Activated CD4-positive, alpha-beta T cell treated with anti-CD3 and anti-CD28 coated beads, Interleukin-2, amount 10 ng/mL, durations not matched to agents 7 days and 5 days (primary cell): ENCODE measurements around the gene NKAIN1. TPM values are rescaled to one million over a fixed set of nuclear protein-coding genes. Genes with fewer than 3 reads are reported as not detected.
"Not testable (repeated sequence)": the region's sequence is repeated elsewhere in the genome, so short reads cannot be mapped to it uniquely, and the experiment has no call there.

ENCODE experiments used
- CTCF ChIA-PET: fragments of 350-600 bp; sonication (Branson Sonifier 250); formaldehyde crosslinking; loops from one replicate; lab custom pipeline; 2021; ENCODE audit warnings: antibody characterized with exemption; lab: Charles Lee
- POLR2A ChIA-PET: fragments of 350-600 bp; sonication (Branson Sonifier 250); formaldehyde crosslinking; loops from one replicate; lab custom pipeline; 2021; ENCODE audit warnings: antibody characterized with exemption; lab: Charles Lee
- DNase-seq: peaks from one replicate; pipeline ENCODE4 v3.0.0-alpha.2; 2020
- H3K27ac Mint-ChIP-seq: one replicate; pipeline ENCODE4 v1.8.0; 2021; ENCODE audit warnings: mild to moderate bottlenecking, moderate library complexity, mixed read lengths
- H3K27me3 Mint-ChIP-seq: one replicate; pipeline ENCODE4 v1.8.0; 2021; ENCODE audit warnings: mixed read lengths
- H3K36me3 Mint-ChIP-seq: one replicate; pipeline ENCODE4 v1.8.0; 2021; ENCODE audit warnings: low read depth, mixed read lengths
- H3K4me1 Mint-ChIP-seq: one replicate; pipeline ENCODE4 v1.8.0; 2021; ENCODE audit warnings: mixed read lengths
- H3K4me3 Mint-ChIP-seq: one replicate; pipeline ENCODE4 v1.8.0; 2021; ENCODE audit warnings: mild to moderate bottlenecking, moderate library complexity, mixed read lengths
- H3K9me3 Mint-ChIP-seq: one replicate; pipeline ENCODE4 v1.8.0; 2021; ENCODE audit warnings: mixed read lengths
- total RNA-seq, 2 experiments: library from RNA; stranded (reverse); gene quantifications; one replicate each; pipeline ENCODE4 v1.2.3, GENCODE V29; 2021

The NKAIN1 gene
- total RNA-seq, 2 experiments from 2014 or later = 0.27 to 0.42 TPM

- no peaks in the 10 kb centered on the region for H3K36me3 Mint-ChIP-seq
- peaks cover 13% of the 10 kb centered on the region for H3K4me1 Mint-ChIP-seq
- CTCF ChIA-PET = interaction anchor here (1.0 to 2.2 kb wide), 3 partner anchors 9 to 365 kb away, joined by 3 to 5 read pairs (median 4); no protein-coding TSS in a partner anchor
- POLR2A ChIA-PET = no interaction called here
- H3K4me3 Mint-ChIP-seq = no peak overlapping the region
- peaks cover 16% of the 10 kb centered on the region for H3K27me3 Mint-ChIP-seq
- peak; percentile 57 for DNase-seq
- H3K27ac Mint-ChIP-seq = no peak overlapping the region
- H3K9me3 Mint-ChIP-seq = no peaks in the 10 kb centered on the region
These were observed 55.6 kb downstream of the NKAIN1 start for GRCh38 chr1:31183927-31184554.

- DNase-seq = no peak
- ChIA-PET CTCF (interaction anchor here (1.0 to 2.2 kb wide), 3 partner anchors 18 to 366 kb away, joined by 3 to 5 read pairs (median 4); no protein-coding TSS in a partner anchor), POLR2A (no interaction called here)
- Mint-ChIP-seq H3K27ac (no peak overlapping the region), H3K4me1 (peaks cover 13% of the 10 kb centered on the region), H3K9me3 (no peaks in the 10 kb centered on the region), H3K4me3 (no peak overlapping the region), H3K36me3 (no peaks in the 10 kb centered on the region), H3K27me3 (peaks cover 16% of the 10 kb centered on the region)
These were observed 56.6 kb downstream of the NKAIN1 start for GRCh38 chr1:31183126-31183525.

DNA sequence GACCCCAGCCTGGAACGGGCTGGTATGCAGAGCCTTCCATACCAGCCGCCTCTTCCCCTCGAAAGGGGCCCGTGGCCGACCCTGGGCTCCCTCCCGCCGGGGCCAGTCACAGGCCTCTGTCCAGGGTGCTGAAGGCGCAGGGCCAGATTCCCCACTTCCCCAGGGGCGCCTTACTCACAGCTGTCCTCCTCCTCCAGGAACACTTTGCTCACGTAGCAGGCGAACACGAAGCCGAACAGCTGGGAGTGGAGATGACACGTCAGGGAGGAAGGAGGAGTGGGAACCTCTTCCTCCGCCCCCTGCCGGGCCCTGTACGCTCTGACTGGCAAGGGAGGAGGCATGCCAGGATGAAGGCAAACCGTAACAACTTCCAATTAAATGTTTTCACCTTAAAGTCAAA, 57.3 kb downstream of the NKAIN1 start:
- no peaks in the 10 kb centered on the region for H3K36me3 Mint-ChIP-seq
- no peak overlapping the region for H3K4me3 Mint-ChIP-seq
- CTCF ChIA-PET = interaction anchor here (1.0 to 2.4 kb wide), 8 partner anchors 9 to 240 kb away, joined by 3 to 17 read pairs (median 4); no protein-coding TSS in a partner anchor
- H3K27ac Mint-ChIP-seq = no peak overlapping the region
- H3K4me1 Mint-ChIP-seq = peaks cover 13% of the 10 kb centered on the region
- DNase-seq = peak; percentile 61
- peaks cover 2% of the 10 kb centered on the region for H3K9me3 Mint-ChIP-seq
- peaks cover 16% of the 10 kb centered on the region for H3K27me3 Mint-ChIP-seq
- POLR2A ChIA-PET = no interaction called here

GRCh38 chr1:31181515-31182343, 58.0 kb downstream of the NKAIN1 start:
- Mint-ChIP-seq H3K27me3 (peaks cover 16% of the 10 kb centered on the region), H3K4me1 (peaks cover 13% of the 10 kb centered on the region), H3K36me3 (no peaks in the 10 kb centered on the region), H3K27ac (no peak overlapping the region), H3K9me3 (peaks cover 2% of the 10 kb centered on the region), H3K4me3 (no peak overlapping the region)
- ChIA-PET POLR2A (no interaction called here), CTCF (interaction anchor here (0.6 to 2.4 kb wide), 14 partner anchors 9 to 340 kb away, joined by 3 to 17 read pairs (median 4); no protein-coding TSS in a partner anchor)
- peak; percentile 44 for DNase-seq

DNA sequence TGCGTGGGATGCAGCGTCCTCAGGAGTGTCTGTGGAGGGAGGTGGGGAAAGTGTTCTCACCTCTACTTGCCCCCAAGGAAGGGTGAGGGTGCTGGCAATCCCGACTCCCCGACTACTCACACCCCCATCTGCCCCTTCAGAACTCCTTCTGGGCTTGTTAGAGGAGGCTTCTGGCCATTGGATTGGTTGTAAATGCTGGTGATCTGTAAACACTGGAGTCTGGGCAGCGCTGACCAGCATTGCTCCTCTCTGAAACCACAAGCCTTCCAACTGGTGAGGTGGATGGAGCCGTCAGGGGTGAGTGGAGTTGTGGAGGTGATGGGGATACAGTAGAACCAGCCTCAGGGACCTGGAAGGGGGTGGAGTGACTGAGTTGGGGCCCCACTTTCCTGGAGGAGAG, 59.3 kb downstream of the NKAIN1 start:
- peaks cover 15% of the 10 kb centered on the region for H3K27me3 Mint-ChIP-seq
- no peak for DNase-seq
- peaks cover 13% of the 10 kb centered on the region for H3K4me1 Mint-ChIP-seq
- H3K9me3 Mint-ChIP-seq = peaks cover 2% of the 10 kb centered on the region
- no peaks in the 10 kb centered on the region for H3K36me3 Mint-ChIP-seq
- H3K27ac Mint-ChIP-seq = no peak overlapping the region
- CTCF ChIA-PET = interaction anchor here (0.9 to 2.4 kb wide), 6 partner anchors 10 to 242 kb away, joined by 3 to 17 read pairs (median 6); no protein-coding TSS in a partner anchor
- no peak overlapping the region for H3K4me3 Mint-ChIP-seq
- POLR2A ChIA-PET = no interaction called here

DNA sequence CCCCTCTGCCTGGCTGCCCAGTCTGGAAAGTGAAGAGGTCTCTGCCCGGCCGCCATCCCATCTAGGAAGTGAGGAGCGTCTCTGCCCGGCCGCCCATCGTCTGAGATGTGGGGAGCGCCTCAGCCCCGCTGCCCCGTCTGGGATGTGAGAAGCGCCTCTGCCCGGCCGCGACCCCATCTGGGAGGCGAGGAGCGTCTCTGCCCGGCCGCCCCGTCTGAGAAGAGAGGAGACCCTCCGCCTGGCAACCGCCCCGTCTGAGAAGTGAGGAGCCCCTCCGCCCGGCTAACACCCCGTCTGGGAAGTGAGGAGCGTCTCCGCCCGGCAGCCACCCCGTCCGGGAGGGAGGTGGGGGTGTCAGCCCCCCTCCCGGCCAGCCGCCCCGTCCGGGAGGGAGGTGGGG, 63.4 kb downstream of the NKAIN1 start:
- H3K27me3 Mint-ChIP-seq, H3K4me1 Mint-ChIP-seq, H3K36me3 Mint-ChIP-seq, POLR2A ChIA-PET, CTCF ChIA-PET, H3K27ac Mint-ChIP-seq, DNase-seq, H3K4me3 Mint-ChIP-seq, H3K9me3 Mint-ChIP-seq: not testable (repeated sequence)

- Mint-ChIP-seq H3K27ac (peak overlapping the region; percentile 66), H3K4me3 (no peak overlapping the region), H3K36me3 (no peaks in the 10 kb centered on the region), H3K4me1 (peaks cover 8% of the 10 kb centered on the region), H3K27me3 (no peaks in the 10 kb centered on the region), H3K9me3 (peaks cover 3% of the 10 kb centered on the region)
- POLR2A ChIA-PET = no interaction called here
- CTCF ChIA-PET = interaction anchor here (1.4 to 2.6 kb wide), 2 partner anchors 8 to 11 kb away, joined by 4 to 9 read pairs; no protein-coding TSS in a partner anchor
- DNase-seq = no peak
These were observed 69.3 kb downstream of the NKAIN1 start for GRCh38 chr1:31170486-31170735.

- no peaks in the 10 kb centered on the region for H3K36me3 Mint-ChIP-seq
- no peak overlapping the region for H3K27ac Mint-ChIP-seq
- peaks cover 18% of the 10 kb centered on the region for H3K4me1 Mint-ChIP-seq
- no peak for DNase-seq
- no peaks in the 10 kb centered on the region for H3K9me3 Mint-ChIP-seq
- H3K27me3 Mint-ChIP-seq = peaks cover 2% of the 10 kb centered on the region
- ChIA-PET CTCF (interaction anchor here (0.6 to 2.5 kb wide), 6 partner anchors 12 to 378 kb away, joined by 3 to 9 read pairs (median 3); no protein-coding TSS in a partner anchor), POLR2A (no interaction called here)
- no peak overlapping the region for H3K4me3 Mint-ChIP-seq
These were observed 73.2 kb downstream of the NKAIN1 start for GRCh38 chr1:31166462-31166861.

DNA sequence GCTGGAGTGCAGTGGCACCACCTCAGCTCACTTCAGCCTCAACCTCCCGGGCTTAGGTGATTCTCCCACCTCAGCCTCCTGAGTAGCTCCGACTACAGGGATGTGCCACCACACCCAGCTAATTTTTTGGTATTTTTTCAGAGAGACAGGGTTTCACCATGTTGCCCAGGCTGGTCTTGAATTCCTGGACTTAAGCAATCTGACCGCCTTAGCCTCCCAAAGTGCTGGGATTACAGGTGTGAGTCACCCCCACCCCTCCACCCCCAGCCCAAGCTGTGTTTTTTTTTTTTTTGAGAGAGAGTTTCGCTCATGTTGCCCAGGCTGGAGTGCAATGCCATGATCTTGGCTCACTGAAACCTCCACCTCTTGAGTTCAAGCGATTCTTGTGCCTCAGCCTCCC, 75.4 kb downstream of the NKAIN1 start:
- CTCF ChIA-PET = interaction anchor here (0.6 to 0.9 kb wide), 2 partner anchors 17 to 379 kb away, joined by 3 to 4 read pairs; no protein-coding TSS in a partner anchor

DNA sequence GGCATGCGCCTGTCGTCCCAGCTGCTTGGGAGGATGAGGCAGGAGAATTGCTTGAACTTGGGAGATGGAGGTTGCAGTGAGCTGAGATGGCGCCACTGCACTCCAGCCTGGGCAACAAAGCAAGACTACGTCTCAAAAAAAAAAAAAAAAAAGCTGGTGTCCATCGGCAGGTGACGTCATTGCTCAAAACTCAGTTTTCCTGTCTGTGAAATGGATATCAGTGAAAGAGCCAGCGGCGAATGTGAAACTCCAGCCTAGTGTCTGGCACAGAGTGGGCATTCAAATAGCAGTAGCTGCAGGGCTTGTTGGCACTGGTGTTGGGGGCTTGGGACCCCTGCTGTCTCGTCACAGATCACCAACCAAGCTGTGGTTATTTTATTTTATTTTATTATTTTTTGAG, 75.8 kb downstream of the NKAIN1 start:
- POLR2A ChIA-PET = no interaction called here
- CTCF ChIA-PET = interaction anchor here (0.6 to 0.9 kb wide), 2 partner anchors 17 to 380 kb away, joined by 3 to 4 read pairs; no protein-coding TSS in a partner anchor
- H3K4me3 Mint-ChIP-seq = no peak overlapping the region

More for the DNA sequence above, 75.4 kb downstream of the NKAIN1 start:
- H3K27me3 Mint-ChIP-seq = peaks cover 2% of the 10 kb centered on the region
- no peak overlapping the region for H3K27ac Mint-ChIP-seq
- no peak for DNase-seq
- H3K4me1 Mint-ChIP-seq = peaks cover 13% of the 10 kb centered on the region
- H3K36me3 Mint-ChIP-seq = no peaks in the 10 kb centered on the region
- POLR2A ChIA-PET = no interaction called here
- H3K4me3 Mint-ChIP-seq = no peak overlapping the region
- H3K9me3 Mint-ChIP-seq = no peaks in the 10 kb centered on the region

DNA sequence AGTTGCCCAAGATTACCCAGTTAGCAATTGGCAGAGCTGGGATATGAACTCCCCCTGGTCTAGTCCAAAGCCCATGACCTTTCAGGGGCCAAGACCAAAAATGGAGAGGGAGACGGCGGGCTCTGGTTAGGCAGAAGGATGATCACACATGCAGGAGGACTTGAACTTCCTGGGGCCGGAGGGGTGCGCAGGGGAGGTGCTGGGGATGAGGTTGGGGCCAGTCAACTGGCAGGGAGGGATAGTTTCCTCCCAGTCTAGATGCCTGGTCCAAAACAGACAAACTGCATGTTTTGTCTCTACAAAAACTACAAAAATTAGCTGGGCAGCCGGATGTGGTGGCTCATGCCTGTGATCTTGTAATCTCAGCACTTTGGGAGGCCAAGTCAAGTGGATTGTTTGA, 78.1 kb downstream of the NKAIN1 start:
- Mint-ChIP-seq H3K4me1 (peaks cover 13% of the 10 kb centered on the region), H3K36me3 (no peaks in the 10 kb centered on the region), H3K4me3 (no peak overlapping the region), H3K9me3 (no peaks in the 10 kb centered on the region), H3K27me3 (peaks cover 2% of the 10 kb centered on the region), H3K27ac (peak overlapping the region; percentile 72)
- ChIA-PET CTCF (interaction anchor here (0.7 to 1.9 kb wide), 5 partner anchors 9 to 43 kb away, joined by 3 to 6 read pairs (median 3); no protein-coding TSS in a partner anchor), POLR2A (no interaction called here)
- no peak for DNase-seq

More for the DNA sequence above, 75.8 kb downstream of the NKAIN1 start:
- H3K36me3 Mint-ChIP-seq = no peaks in the 10 kb centered on the region
- peaks cover 13% of the 10 kb centered on the region for H3K4me1 Mint-ChIP-seq
- peaks cover 2% of the 10 kb centered on the region for H3K27me3 Mint-ChIP-seq
- H3K27ac Mint-ChIP-seq = no peak overlapping the region
- no peaks in the 10 kb centered on the region for H3K9me3 Mint-ChIP-seq
- DNase-seq = no peak

- POLR2A ChIA-PET = interaction anchor here (0.6 kb wide), 1 partner anchor 174 kb away, joined by 6 read pairs; no protein-coding TSS in a partner anchor
- H3K27ac Mint-ChIP-seq = no peak overlapping the region
- H3K27me3 Mint-ChIP-seq = peaks cover 2% of the 10 kb centered on the region
- no peak for DNase-seq
- CTCF ChIA-PET = interaction anchor here (0.6 to 1.4 kb wide), 3 partner anchors 21 to 159 kb away, joined by 3 to 5 read pairs (median 4); no protein-coding TSS in a partner anchor
- no peak overlapping the region for H3K4me3 Mint-ChIP-seq
- H3K4me1 Mint-ChIP-seq = peaks cover 20% of the 10 kb centered on the region
- no peaks in the 10 kb centered on the region for H3K36me3 Mint-ChIP-seq
- H3K9me3 Mint-ChIP-seq = no peaks in the 10 kb centered on the region
These were observed 79.6 kb downstream of the NKAIN1 start for GRCh38 chr1:31159869-31160611.
